Measurements from ENCODE around the gene INPP5D. TPM values are rescaled to one million over a fixed set of nuclear protein-coding genes. Genes with fewer than 3 reads are reported as not detected.

Gene INPP5D
- total and polyA plus RNA-seq, 4 donors: 7.6 to 26.1 (median 25.3) TPM

DNA sequence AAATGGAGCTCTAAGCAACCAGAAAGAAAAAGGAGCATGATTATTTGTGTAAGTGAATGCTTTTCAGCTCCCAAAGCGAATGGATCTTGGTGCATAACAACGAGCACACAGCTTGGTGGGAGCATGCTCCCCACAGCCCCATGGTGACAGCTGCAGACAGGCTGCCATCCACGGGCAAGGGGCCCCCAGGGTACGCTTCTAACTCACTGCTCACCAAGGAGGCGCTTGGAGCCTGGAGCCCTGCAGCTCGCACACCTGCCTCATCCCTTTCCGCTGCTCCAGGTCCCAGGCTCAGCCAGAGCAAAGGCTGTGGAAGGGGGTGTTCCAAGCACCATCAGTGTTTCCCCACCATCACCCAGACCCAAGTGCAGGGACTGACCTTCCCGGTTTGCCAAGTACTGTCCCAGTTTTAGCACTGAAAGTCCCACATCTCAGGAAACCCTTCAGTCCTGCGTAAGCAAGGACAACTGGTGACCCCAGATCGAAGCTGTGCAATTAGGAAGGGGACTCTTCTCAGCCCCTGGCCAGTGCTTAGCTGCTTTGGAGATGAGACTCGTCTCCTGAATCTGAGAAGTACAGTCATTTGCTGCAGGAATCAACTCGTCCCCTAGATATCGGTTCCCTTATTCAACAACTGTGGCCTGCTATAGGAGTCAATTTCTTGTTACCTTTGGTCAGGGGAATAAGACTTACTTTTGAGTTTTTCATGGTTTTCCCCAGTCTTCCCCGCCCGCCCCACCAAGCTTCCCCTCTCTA is 141.3 kb downstream of the INPP5D start:
- no peak for TF ChIP-seq CTCF (IDR thresholded peaks at IDR 0.05; ENCODE audit: control extremely low read depth, extremely low read depth)
- DNase-seq (no peak), ATAC-seq (ENCODE audit: insufficient read depth, low FRiP score) (no peak)
- H3K9me3 ChIP-seq (ENCODE audit: control insufficient read depth in 4 of 4, insufficient read depth in 3 of 4, low read length in 3 of 4): peaks cover 0 to 13% (median 2%) of the 10 kb centered on the region in 4 donors
- no peak overlapping the region for H3K9ac ChIP-seq (ENCODE audit: insufficient read depth in 1 of 2, low read length in 2 of 2)
- H3K27me3 ChIP-seq (ENCODE audit: control insufficient read depth in 3 of 3, insufficient read depth in 3 of 3, low read length in 2 of 3): no peaks in the 10 kb centered on the region
- no peaks in the 10 kb centered on the region for H3K4me1 ChIP-seq (ENCODE audit: control insufficient read depth in 5 of 5, insufficient read depth in 5 of 5, low read length in 5 of 5)
- no peak overlapping the region for H3K4me3 ChIP-seq
- no peak overlapping the region for H3K27ac ChIP-seq (ENCODE audit: low read depth in 1 of 2, low read length in 1 of 2)
- peaks cover 0 to 16% (median 0%) of the 10 kb centered on the region in 4 donors for H3K36me3 ChIP-seq (ENCODE audit: control insufficient read depth in 4 of 4, insufficient read depth in 4 of 4, low read length in 4 of 4)
- WGBS, 2 donors: 90 to 98% methylated on average over 15 of the region's 15 CpGs

DNA sequence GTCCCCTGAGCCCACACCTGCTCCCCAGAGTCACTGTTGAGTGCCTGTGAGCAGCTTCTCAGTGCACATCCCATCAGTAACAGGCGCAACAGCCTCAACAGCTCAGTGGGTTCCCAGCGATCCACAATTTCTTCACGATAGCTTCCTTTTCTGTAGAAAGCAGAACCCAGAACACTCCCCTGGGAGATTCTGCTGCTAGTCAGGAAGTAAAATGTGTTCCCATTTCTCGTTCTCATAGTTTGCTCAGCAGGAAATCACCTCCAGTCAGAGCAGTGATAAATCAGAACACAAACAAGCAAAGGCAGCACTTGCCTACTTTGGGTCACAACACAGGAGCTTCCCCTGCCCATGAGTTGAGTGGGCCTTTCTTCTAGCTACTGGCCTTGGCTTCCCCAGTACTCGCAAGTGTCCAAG is 142.4 kb downstream of the INPP5D start:
- H3K27me3 ChIP-seq (ENCODE audit: control insufficient read depth in 3 of 3, insufficient read depth in 3 of 3, low read length in 2 of 3): no peaks in the 10 kb centered on the region
- no peak overlapping the region for H3K27ac ChIP-seq (ENCODE audit: low read depth in 1 of 2, low read length in 1 of 2)
- no peak for DNase-seq
- no peak overlapping the region for H3K4me3 ChIP-seq
- no peak for TF ChIP-seq CTCF (IDR thresholded peaks at IDR 0.05; ENCODE audit: control extremely low read depth, extremely low read depth)
- 63 to 75% methylated on average over 5 of the region's 5 CpGs for WGBS, 2 donors
- no peak overlapping the region for H3K9ac ChIP-seq (ENCODE audit: insufficient read depth in 1 of 2, low read length in 2 of 2)
- peaks cover 0 to 2% (median 0%) of the 10 kb centered on the region in 5 donors for H3K4me1 ChIP-seq (ENCODE audit: control insufficient read depth in 5 of 5, insufficient read depth in 5 of 5, low read length in 5 of 5)
- peaks cover 0 to 13% (median 2%) of the 10 kb centered on the region in 4 donors for H3K9me3 ChIP-seq (ENCODE audit: control insufficient read depth in 4 of 4, insufficient read depth in 3 of 4, low read length in 3 of 4)
- peak; percentile 57 for ATAC-seq (ENCODE audit: insufficient read depth, low FRiP score)
- H3K36me3 ChIP-seq (ENCODE audit: control insufficient read depth in 4 of 4, insufficient read depth in 4 of 4, low read length in 4 of 4): peaks cover 0 to 19% (median 0%) of the 10 kb centered on the region in 4 donors

DNA sequence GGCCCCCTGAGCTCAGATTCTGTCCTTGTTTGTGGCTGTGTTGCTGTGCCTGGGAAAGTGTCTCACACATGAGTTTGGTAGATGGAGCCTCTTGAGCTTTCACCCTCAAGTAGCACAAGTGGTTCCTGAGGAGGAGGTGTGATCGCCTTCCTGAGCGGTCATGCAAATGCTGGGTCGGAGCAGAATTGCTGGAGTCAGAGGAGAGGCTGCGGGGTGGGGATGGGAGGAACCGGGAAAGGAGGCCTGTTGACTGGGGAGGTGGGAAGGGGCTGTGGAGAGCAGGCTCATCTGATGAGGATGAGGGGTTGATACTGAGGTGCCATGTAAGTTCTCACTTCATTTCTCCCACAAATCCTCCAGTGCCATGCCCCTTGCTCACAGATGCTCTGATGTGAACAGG is 142.9 kb downstream of the INPP5D start:
- 97 to 98% methylated on average over 5 of the region's 5 CpGs for WGBS, 2 donors

More for the DNA sequence above, 142.9 kb downstream of the INPP5D start:
- Histone ChIP-seq H3K4me1 (ENCODE audit: control insufficient read depth in 5 of 5, insufficient read depth in 5 of 5, low read length in 5 of 5) (peaks cover 0 to 2% (median 0%) of the 10 kb centered on the region in 5 donors), H3K27ac (ENCODE audit: low read depth in 1 of 2, low read length in 1 of 2) (no peak overlapping the region), H3K4me3 (no peak overlapping the region), H3K36me3 (ENCODE audit: control insufficient read depth in 4 of 4, insufficient read depth in 4 of 4, low read length in 4 of 4) (peaks cover 0 to 18% (median 0%) of the 10 kb centered on the region in 4 donors), H3K9me3 (ENCODE audit: control insufficient read depth in 4 of 4, insufficient read depth in 3 of 4, low read length in 3 of 4) (peaks cover 0 to 13% (median 2%) of the 10 kb centered on the region in 4 donors), H3K27me3 (ENCODE audit: control insufficient read depth in 3 of 3, insufficient read depth in 3 of 3, low read length in 2 of 3) (no peaks in the 10 kb centered on the region), H3K9ac (ENCODE audit: insufficient read depth in 1 of 2, low read length in 2 of 2) (no peak overlapping the region)
- no peak for ATAC-seq (ENCODE audit: insufficient read depth, low FRiP score)
- no peak for DNase-seq
- TF ChIP-seq CTCF (IDR thresholded peaks at IDR 0.05; ENCODE audit: control extremely low read depth, extremely low read depth): no peak

All from lung (tissue), 12 donors.